ENCODE results near the gene FOLR1.

DNA sequence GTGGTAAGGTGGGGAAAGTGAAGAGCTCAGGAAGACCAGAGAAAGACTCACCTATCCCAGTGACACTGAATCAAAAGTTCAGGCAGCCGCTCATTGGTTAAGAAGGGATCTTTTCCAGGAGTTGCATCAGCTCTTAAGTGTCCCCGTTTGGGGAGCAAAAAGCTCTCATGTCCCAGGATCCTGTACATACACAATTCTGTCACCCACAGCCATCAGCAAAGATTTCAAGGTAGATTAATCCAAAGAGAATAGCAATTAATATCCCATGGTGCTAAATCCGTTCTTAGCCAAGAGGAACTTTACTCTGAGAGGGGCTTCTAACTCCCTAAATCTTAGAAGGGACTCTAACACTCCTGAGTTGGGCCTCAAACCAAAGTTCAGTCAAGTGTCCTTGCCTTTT, 37.1 kb upstream of the FOLR1 start:
- TF ChIP-seq CTCF (IDR thresholded peaks at IDR 0.05; ENCODE audit: insufficient read depth, low read length) (no peak), POLR2AphosphoS5 (IDR thresholded peaks at IDR 0.05; ENCODE audit: low read depth) (no peak), REST (IDR thresholded peaks at IDR 0.05; ENCODE audit: insufficient replicate concordance, low read depth) (no peak)
